ENCODE data around the gene EFHD2. TPM values are rescaled to one million over a fixed set of nuclear protein-coding genes. Genes with fewer than 3 reads are reported as not detected.

EFHD2 gene
- total RNA-seq, 1 donor from 2014 or later, result 74.3 TPM

- no peak for DNase-seq (ENCODE audit: low read depth, low spot score)
Observed at GRCh38 chr1:15476927-15477326, 67.2 kb downstream of the EFHD2 start.

- DNase-seq (ENCODE audit: low read depth, low spot score), result no peak
Observed at GRCh38 chr1:15477646-15478212, 68.0 kb downstream of the EFHD2 start.

Other genes with a start within 250 kb of the EFHD2 start
- gene FHAD1, start 162.7 kb upstream of the EFHD2 start, total RNA-seq, result 0.20 and 0.25 TPM in 2 replicates
- gene CTRC, start 28.6 kb downstream of the EFHD2 start, total RNA-seq, result 0.07 TPM in 1 of 2 replicates, not detected in the other
- gene CELA2A, start 46.8 kb downstream of the EFHD2 start, total RNA-seq, result not detected in 2 replicates
- gene CELA2B, start 66.2 kb downstream of the EFHD2 start, total RNA-seq, result not detected in 2 replicates
- 4.2 and 6.3 TPM in 2 replicates for gene CASP9, start 114.3 kb downstream of the EFHD2 start, total RNA-seq
- gene DNAJC16, start 117.0 kb downstream of the EFHD2 start, total RNA-seq, result 13.1 and 17.4 TPM in 2 replicates
- gene AGMAT, start 175.2 kb downstream of the EFHD2 start, total RNA-seq, result 1.4 and 1.5 TPM in 2 replicates
- 14.2 and 21.3 TPM in 2 replicates for gene DDI2, start 207.6 kb downstream of the EFHD2 start, total RNA-seq

Data from pulmonary artery endothelial cell (primary cell).